GM21576 (cell line): ENCODE measurements around the gene YPEL5.
"Not testable (repeated sequence)": the region's sequence is repeated elsewhere in the genome, so short reads cannot be mapped to it uniquely, and the experiment has no call there.

Source experiments
- ATAC-seq: cut with Tn5 transposase; IDR thresholded peaks from one replicate; pipeline ENCODE4 v1.9.1; 2021; ENCODE audit warnings: mild to moderate bottlenecking, moderate library complexity; ENCODE audit not compliant: unreplicated experiment

Gene YPEL5

GRCh38 chr2:30136764-30137444 is 9.9 kb upstream of the YPEL5 start:
- no peak for ATAC-seq

- peak; percentile 51 for ATAC-seq
These were observed 7.5 kb upstream of the YPEL5 start for GRCh38 chr2:30139131-30139870.

- no peak for ATAC-seq
These were observed 5.7 kb upstream of the YPEL5 start for GRCh38 chr2:30141136-30141535.

GRCh38 chr2:30144260-30144659 is 2.5 kb upstream of the YPEL5 start:
- no peak for ATAC-seq

- not testable (repeated sequence) for ATAC-seq
These were observed 1.9 kb upstream of the YPEL5 start for GRCh38 chr2:30144951-30145350.

- ATAC-seq = no peak
These were observed 926 bp upstream of the YPEL5 start for GRCh38 chr2:30145826-30146336.

- ATAC-seq = no peak
These were observed 448 bp downstream of the YPEL5 start for GRCh38 chr2:30147196-30147714.

GRCh38 chr2:30147715-30148610 is 1.2 kb downstream of the YPEL5 start:
- ATAC-seq = no peak

GRCh38 chr2:30148850-30149249 is 2.0 kb downstream of the YPEL5 start:
- no peak for ATAC-seq

- ATAC-seq = no peak
These were observed 2.7 kb downstream of the YPEL5 start for GRCh38 chr2:30149513-30149912.

- no peak for ATAC-seq
These were observed 3.2 kb downstream of the YPEL5 start for GRCh38 chr2:30149976-30150375.

GRCh38 chr2:30150786-30151185 is 4.0 kb downstream of the YPEL5 start:
- no peak for ATAC-seq

GRCh38 chr2:30152385-30152784 is 5.6 kb downstream of the YPEL5 start:
- ATAC-seq = no peak

- ATAC-seq = no peak
These were observed 8.4 kb downstream of the YPEL5 start for GRCh38 chr2:30155202-30155601.

- no peak for ATAC-seq
These were observed 9.3 kb downstream of the YPEL5 start for GRCh38 chr2:30155889-30156658.

- ATAC-seq = no peak
These were observed 10.8 kb downstream of the YPEL5 start for GRCh38 chr2:30157616-30158015.

GRCh38 chr2:30159766-30160165 is 13.0 kb downstream of the YPEL5 start:
- no peak for ATAC-seq

- no peak for ATAC-seq
These were observed 15.3 kb downstream of the YPEL5 start for GRCh38 chr2:30161929-30162706.

GRCh38 chr2:30162806-30163205 is 16.0 kb downstream of the YPEL5 start:
- ATAC-seq = no peak
